Embryonic facial prominence (tissue), 1 donor: ENCODE results near the gene C3AR1.
"Not testable (repeated sequence)": the region's sequence is repeated elsewhere in the genome, so short reads cannot be mapped to it uniquely, and the experiment has no call there.

Experiments used
- DNase-seq: peaks from one replicate; pipeline ENCODE4 v3.0.0-alpha.2; 2016; ENCODE audit errors: extremely low spot score

Gene C3AR1

DNA sequence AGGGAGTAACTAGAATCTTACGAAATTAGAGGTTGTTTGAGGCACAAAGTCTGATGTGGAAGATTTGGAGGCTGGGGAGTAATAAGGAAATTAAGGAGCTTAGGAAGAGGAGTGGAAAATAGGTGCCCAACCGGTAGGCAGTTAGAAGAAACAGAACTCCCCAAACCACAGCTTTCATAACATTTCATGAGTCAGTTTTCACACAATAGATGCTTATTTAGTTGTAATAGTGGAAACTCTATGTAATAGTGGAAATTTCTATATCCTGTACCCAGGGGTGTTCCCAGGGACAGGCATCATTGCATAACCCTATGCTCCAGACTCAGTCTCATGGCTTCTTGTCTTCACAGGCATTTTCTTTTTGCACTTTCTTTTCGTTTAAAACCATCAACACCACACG, 8.3 kb downstream of the C3AR1 start:
- no peak for DNase-seq

- DNase-seq, result no peak
These were observed 8.9 kb downstream of the C3AR1 start for GRCh38 chr12:8057306-8057705.

GRCh38 chr12:8054816-8055215, 11.3 kb downstream of the C3AR1 start:
- no peak for DNase-seq

DNA sequence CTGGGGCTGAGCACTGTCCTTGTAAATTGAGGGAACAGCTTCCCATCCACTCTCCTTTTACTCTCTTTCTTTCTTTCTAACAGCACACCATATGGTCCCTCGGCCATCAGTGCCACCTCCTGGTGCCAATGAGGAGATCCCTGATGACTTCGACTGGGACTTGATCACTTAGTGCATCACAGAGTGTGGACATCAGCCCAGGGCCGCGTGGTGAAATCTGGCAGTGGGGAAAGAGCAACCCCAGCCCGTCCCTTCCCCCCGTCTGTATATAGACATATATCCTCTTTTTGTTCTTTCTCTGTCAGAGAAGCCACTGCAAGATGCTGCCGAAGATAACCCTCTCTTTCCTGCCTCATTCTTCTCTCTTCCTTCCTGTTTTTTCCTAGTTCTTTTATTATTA, 13.5 kb downstream of the C3AR1 start:
- no peak for DNase-seq

DNA sequence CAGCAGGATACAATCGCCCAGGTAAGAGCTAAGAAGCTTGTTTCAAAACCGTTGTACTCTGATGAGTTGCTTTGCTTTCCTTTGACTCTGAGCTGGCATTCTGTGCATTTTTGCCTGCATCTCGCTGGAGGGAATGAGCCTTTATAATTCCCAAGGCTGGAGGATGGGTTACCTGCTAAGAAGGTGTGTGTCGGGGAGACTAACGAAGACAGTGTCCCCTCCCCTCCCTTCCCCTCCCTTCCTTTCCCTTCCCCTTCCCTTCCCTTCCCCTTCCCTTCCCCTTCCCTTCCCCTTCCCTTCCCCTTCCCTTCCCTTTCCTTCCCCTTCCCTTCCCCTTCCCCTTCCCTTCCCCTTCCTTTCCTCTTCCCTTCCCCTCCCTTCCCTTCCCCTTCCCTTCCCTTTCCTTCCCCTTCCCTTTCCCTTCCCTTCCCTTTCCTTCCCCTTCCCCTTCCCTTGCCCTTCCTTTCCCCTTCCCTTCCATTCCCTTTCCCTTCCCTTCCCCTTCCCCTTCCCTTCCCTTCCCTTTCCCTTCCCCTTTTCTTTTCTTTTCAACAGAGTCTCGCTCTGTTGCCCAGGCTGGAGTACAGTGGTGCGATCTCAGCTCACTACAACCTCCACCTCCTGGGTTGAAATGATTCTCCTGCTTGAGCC, 15.4 kb downstream of the C3AR1 start:
- DNase-seq, result no peak

DNA sequence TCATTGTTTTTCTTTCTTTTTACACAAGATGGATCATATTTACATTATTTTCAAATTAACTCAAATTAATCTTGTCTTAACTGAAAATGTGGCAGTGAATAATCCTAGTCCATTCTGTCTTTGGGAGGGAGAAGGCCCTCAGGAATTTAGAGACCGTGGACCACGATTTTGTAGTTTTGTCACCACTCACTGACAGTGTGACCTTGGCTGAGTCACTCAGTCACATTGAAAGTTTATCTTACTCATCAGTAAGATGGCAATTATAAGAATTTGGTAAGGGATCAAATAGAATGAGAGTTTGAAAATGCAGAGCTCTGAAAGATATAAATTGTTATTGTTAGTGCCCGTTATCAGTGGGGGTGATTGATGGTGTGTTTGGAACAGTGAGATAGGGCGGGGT, 17.3 kb downstream of the C3AR1 start:
- no peak for DNase-seq

GRCh38 chr12:8047842-8048241, 18.3 kb downstream of the C3AR1 start:
- DNase-seq, result no peak

GRCh38 chr12:8045952-8046944, 19.9 kb downstream of the C3AR1 start:
- DNase-seq, result peak; percentile 39

- DNase-seq, result no peak
These were observed 25.4 kb downstream of the C3AR1 start for GRCh38 chr12:8040791-8041190.

DNA sequence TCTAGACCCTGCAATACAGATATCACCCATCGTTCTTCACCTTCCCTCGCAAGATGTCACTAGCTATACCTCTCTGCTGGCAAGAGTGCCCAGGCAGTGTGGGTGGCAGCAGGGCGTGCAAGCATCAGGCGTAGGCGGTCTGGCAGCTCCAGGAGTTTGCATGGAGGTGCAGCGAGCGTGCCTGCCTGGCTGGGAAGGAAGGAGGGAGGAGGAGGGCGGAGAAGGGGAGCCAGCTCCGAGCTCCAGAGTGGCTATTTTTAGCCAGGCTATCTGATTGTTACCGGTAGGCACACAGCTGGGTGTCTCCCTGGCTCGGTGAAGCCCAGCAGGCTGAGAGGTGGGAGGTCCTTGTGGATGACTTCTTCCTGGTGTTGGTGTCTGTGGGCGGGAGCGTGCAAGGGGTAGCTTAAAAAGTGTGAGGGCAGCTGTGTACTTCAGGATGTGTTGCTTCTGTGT, 27.5 kb downstream of the C3AR1 start:
- no peak for DNase-seq

GRCh38 chr12:8037947-8038346, 28.2 kb downstream of the C3AR1 start:
- no peak for DNase-seq

- DNase-seq, result no peak
These were observed 29.0 kb downstream of the C3AR1 start for GRCh38 chr12:8037046-8037663.

DNA sequence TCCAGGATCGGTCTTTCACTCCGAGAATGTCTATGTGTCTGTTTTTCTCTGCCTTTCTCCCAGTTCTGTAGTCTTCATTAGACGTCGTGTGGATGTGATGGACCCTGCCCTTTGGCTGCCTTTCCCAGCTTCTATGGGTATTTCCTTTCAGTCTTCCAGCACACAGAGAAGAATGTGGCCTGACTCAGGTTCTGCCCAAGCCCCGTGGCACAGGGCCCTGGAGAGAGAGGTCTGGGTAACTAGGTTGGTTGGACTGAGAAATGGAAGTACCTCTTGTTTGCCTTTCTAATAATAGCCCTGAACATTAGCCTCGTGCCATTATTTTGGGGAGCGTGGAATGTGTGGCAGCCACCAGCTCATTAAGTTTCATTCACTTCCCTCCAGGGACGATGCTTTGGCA, 29.8 kb downstream of the C3AR1 start:
- DNase-seq, result no peak

DNA sequence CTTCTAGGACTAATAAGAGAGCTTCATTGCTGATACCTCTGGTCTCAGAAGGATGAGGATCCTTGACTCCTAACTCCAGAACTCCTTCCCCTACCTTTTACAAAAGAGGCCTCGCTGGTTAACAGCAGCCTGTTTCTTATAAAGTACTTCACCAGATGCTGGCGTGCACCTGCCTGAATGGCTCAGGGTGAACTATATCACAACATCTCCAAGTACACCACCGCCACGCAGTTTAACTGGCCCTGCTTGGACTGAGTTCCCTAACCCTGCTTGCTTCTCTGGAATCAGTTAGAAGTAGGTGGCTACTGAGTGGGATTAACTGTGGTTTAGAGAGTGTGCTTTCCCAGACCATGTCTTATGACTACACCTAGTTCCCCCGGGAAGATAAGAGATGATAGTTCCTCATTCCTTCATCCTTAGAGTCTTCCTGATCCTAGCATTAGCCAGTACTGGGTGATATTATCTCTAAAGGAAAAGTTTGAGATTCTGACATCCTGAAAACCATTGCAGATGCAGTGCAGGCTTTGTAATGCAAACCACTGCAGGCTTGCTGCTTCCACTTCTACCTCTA, 30.6 kb downstream of the C3AR1 start:
- DNase-seq, result no peak

GRCh38 chr12:8034802-8035201, 31.4 kb downstream of the C3AR1 start:
- no peak for DNase-seq

DNA sequence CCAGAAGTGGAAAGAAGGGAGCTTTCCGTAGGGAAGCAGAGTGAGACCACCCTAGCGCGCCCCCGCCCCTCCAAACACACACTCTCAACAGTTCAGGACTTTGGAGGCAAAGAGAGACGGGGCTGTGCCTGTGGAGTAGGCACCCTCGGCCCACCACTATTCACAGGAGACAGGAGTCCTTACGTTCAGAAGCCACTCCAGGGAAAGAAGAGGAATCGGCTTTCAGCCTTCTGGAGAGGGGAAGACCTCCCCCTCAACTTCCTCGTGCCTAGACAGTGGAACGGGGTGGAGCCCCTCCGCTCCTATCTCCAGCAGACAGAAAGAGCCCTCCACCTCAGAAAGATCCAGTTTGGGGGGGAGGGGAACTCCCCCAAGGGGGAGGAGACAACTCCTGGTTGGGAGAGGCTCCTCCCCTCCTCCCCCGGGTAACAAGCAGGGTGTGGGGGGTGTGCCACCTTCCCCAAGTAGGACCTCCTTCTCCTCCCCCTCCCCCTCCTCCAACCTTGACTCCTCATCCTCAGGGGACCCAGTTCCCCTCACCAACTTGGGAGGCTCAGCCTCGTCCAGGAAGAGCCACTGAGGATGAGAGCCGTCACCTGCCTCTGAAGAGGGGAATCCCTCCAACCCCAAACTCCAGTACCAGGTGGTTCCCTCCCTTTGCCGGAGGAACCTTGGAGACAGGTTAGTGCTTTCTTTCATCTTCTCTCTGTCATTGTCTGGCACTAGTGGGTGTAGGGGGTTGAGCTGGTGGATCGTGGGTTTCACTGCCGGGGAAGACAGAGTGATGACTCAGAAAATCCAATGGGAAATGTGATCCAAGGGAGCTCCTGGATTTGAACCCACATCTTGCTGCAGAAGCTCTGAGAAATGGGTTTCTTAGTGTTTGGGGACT, 32.8 kb downstream of the C3AR1 start:
- DNase-seq, result no peak

DNA sequence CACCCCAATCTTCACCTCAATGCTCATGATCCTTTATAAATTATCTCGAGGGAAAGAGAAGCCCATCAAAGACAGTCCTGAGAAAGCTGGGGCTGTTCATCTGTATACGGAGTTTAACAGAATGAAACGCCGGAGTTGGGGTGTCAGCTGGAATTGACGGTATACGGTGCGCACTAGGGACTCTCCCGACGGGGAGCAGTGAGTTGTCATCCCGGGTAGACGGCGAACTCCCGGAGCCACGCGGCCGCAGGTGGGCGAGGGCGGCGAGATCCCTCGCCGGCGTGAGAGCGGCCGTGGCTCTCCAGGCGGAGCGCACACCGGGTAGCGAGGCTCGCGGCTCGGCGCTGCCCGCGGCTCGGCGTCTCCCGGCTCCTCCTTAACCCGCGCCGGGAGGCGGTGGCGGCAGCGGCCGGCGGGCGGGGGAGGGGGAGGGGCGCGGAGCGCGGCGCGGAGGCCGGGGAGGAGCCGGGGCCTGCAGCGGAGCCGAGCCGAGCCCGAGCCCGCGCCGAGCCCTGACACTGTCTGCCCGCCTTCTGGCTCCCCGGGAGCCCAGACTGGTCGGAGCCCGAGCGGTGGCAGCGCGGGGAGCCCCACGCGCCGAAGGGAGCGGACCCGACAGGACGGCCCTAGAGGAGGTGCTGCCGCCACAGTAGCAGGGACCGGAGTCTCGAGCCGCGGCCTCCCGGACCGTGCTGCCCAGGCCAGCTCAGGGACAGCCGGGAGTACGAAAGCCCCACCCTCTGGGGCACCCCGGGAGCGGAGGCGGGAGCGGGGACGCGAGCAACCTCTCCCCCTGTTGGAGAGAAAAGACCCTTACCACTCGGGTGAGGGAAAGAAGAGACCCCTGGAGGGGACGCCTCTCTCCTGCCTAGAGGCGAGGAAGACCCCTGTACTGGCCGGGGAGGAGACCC, 33.7 kb downstream of the C3AR1 start, which contains the start of gene FOXJ2:
Gene FOXJ2 (plus strand): TSS at position 475 of the 911 bp plus-strand sequence. CDS start 7,117 bp downstream, outside the sequence.
- peak; percentile 62 for DNase-seq

- DNase-seq, result no peak
These were observed 34.3 kb downstream of the C3AR1 start for GRCh38 chr12:8031872-8032241.

DNA sequence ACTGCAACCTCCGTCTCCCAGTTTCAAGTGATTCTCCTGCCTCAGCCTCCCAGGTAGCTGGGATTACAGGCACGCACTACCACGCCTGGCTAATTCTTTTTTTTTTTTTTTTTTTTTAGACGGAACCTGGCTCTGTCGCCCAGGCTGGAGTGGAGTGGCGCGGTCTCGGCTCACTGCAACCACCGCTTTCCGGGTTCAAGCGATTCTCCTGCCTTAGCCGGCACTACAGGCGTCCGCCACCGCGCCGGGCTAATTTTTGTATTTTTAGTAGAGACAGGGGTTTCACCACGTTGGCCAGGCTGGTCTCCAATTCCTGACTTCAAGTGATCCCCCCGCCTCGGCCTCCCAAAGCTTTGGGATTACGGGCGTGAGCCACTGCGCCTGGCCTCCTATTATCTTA, 35.1 kb downstream of the C3AR1 start:
- not testable (repeated sequence) for DNase-seq

DNA sequence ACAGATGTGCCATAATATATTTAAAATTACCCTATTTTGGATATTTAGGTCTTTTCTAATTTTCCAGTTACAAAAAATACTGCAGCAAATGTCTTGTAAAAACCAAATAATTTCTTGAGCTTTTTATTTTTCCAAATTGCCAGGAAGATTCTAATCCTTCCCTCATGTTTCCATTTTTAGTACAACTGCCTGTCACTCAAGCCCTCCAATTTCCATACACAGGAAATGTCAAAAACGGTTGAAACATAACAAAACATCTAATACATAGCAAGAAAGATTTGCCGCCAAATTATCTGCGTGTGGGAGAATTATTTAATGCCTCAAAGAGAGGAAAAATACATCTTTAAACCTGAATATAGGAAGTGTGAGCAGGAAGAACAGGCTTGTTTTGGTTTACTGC, 36.0 kb downstream of the C3AR1 start:
- DNase-seq, result no peak
